Erythroblast (primary cell): ENCODE measurements around the gene FRMPD2.

Source experiments
- DNase-seq, 2 experiments: peaks; one replicate each; lab custom pipeline; 2025; lab: John Stamatoyannopoulos, UW
- GATA1 ChIP-seq: IDR thresholded peaks from 2 replicates; pipeline ENCODE4 v1.6.1; 2011; ENCODE audit warnings: low read depth, mild to moderate bottlenecking, control low read depth, low read length, moderate library complexity
- POLR2A ChIP-seq: IDR thresholded peaks from 2 replicates; pipeline ENCODE4 v1.6.1; 2011; ENCODE audit warnings: mild to moderate bottlenecking, low read length

FRMPD2 gene

DNA sequence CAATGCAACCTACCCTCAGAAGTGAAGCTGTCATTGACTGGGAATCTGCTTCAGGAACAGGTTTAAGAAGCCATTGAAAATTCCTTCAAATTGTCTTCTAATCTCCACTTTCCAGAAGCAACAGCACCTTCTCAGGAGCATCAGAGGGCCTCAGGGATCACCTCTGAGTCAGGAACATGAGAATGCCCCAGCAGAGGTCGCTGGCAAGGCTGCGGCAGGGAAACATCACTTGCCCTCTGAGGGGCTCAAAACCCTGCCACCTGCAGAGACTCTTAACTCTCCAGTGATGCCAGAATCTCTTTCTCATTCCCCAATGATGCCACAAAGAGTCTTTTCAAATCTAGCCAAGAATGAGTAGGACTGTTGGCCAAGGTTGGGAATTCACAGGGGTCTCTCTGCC, 26.1 kb upstream of the FRMPD2 start:
- DNase-seq: no peak
- no peak for TF ChIP-seq POLR2A
- TF ChIP-seq GATA1: no peak

DNA sequence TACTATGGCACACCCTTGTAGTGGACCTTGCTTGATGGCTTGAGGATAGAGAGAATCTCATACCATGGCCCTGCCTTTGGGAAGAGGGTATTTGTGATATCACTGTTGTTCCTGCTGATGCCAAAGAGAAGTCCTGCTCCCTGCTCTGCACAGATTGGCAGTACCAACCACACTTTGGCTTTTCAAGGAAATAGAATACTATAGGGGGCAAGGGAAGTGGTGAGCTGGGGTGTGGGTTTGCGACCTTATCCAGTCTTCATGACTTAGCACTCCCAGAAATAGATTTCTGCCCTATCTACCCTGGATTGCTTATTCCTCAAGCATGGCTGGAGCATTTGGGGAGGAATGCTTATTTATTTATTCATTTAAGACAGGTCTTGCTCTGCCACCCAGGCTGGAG, 25.2 kb upstream of the FRMPD2 start:
- DNase-seq: no peak
- TF ChIP-seq GATA1: no peak
- TF ChIP-seq POLR2A: no peak

DNA sequence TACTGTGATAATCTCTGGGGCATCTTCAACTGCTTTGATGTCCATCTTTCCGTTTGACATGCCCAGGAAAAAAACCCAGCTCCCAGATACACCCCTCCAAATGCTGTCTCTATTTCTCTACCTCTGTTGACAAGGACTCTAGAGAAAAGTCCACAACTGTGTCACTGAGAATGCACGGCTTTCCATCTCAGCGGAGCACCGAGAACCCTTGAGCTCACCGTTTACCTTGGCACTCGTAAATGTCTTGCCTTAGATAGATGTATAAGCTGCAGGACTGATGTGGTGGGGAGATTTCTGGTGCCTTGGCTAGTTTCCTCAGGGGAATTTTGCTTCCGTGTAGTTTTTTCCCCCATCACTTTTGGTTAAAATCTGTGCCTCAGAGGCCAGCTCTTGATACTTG, 24.6 kb upstream of the FRMPD2 start:
- no peak for TF ChIP-seq POLR2A
- TF ChIP-seq GATA1: no peak
- no peak for DNase-seq

DNA sequence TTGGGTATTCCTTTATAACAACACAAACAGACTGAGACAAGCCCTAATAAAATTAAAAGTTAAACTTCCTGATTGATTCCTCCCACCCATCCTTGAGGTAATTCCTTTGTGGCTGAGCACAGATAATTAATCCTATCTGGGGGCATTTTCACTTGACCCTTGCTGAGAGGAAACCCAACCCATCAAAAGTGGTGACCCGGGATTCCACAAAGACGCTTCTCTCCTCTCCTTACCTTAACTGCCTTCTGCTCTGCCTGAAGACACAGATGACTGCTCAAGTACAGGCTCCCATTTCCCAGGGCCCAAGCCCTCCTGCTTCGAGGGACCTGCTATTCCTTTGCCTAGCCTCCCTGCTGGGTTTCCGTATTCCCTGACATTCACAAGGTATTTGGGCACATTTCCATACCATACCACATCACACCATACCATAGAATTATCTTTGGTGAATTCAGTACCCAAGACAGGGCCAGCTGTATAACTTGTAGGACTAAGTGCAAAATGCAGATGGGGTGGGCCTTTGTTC, 22.1 kb upstream of the FRMPD2 start:
- DNase-seq: no peak
- no peak for TF ChIP-seq POLR2A
- no peak for TF ChIP-seq GATA1

DNA sequence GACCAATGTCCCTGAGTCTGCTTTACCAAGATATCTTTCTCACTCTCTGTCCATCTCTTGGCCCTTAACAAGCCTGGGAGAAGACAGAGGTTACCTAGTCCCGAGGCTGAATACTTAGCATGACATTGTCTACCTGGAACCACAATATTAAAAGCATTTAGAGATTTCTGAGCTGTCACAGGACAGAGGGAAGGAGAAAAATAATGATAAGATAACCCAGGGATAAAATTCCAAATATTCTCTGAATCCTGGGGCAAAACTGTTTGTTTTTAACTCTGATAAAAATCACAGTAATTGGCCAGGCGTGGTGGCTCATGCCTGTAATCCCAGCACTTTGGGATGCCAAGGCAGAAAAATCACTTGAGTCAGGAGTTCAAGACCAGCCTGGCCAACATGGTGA, 19.9 kb upstream of the FRMPD2 start:
- DNase-seq: no peak
- TF ChIP-seq POLR2A: no peak
- no peak for TF ChIP-seq GATA1

DNA sequence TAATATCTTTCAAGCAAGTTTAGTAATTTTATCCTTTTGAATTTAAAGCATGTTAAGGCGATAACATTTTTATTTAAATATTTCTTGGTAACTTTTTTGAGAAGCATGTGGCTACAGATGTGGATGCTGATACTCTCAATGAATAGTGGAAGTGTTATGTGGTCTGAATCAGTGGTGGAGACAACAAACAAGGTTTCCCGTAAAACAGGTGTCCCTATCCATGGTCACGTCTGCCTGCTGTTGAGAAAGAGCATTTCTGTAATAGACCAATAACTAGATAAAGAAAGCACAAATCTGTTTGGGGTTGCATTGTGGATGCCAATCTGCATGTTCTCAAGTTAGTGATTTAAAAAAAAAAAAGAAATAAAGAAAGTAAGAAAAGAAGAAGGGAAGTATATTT, 18.1 kb upstream of the FRMPD2 start:
- TF ChIP-seq POLR2A (no peak), GATA1 (no peak)
- DNase-seq: no peak

DNA sequence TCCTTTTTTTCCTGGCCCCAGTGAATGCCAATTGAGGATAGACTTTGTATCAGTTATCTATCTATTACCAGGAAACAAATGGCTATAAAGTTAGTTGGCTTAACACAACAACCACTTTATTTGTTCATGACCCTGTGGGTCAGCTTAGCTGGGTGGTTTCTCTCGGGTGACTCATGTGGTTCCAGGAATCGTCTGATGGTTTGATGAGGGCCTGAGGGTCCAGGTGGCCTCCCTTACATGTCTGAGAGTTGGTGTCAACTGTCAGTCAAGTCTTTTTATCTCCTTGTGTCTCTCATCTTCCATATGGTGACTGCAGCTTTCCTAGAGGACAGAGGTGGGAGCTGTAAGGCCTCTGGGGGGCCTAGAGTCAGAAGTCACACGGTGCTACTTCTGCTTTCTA, 16.7 kb upstream of the FRMPD2 start:
- no peak for DNase-seq
- TF ChIP-seq POLR2A (no peak), GATA1 (no peak)

DNA sequence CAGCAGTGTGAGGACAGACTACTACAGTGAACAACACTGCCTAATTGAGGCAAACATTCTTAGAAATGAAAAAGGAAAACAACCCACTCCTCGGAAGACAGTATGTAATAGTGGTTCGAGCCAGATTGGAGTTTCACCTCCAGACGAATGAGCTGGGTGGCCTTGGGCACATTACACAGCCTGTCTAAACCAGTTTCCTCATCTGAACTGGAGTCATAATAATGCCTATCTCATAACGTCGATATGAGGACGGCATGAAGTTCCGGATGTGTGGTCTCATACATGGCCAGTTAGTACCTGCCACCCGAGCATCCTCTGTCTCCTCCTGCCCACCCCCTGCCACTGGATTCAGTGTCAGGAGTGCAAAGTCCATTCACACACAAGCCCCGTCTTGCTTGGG, 15.8 kb upstream of the FRMPD2 start:
- no peak for DNase-seq
- TF ChIP-seq GATA1 (no peak), POLR2A (no peak)

DNA sequence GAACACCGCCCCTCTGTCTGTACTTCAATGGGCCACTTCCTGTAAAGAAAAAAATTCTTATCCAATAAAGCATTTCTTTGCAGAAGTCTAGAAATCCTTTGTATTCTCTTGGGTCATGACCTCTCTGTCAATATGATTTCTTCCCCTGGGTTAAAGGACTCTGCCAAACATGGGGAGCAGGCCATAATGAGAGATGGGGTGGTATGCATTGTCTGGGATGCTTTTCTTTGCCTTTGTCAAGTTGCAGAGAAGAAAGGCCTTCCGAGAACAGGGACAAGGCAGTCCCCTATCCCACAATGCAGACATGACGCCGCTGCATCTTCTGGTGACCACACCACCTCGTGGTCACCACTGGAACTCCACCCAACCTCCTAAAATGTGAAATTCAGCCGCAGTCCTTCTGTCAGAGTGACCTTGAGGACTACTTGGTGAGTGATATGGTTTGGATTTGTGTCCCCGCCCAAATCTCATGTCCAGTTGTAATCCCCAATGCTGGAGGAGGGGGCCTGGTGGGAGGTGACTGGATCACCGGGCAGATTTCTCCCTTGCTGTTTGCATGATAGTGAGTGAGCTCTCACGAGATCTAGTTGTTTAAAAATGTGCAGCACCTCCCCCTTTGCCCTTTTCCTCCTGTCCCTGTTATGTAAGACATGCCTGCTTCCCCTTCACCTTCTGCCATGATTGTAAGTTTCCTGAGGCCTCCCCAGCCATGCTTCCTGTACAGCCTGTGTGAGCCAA, 15.2 kb upstream of the FRMPD2 start:
- TF ChIP-seq GATA1: no peak
- peak; percentile 44 to 63 for DNase-seq

DNA sequence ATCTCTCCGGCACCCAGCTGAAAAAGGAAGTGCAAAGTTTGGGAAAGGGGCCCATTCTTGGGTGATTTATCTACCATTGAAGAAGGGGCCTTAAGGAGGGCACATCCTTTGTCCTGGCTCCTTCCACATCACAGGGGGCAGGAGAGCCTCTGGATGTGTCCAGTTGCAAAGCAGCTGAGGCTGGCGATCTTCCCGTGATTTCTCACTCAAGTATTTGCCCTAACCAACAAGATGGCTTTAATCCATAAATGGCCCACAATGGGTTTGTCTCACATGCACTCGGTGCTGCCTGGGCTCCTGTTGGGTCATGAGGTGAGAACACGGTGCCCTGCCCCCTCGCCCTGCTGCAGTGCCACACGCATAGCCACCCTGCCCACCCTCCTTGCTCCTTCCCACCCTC, 14.2 kb upstream of the FRMPD2 start:
- TF ChIP-seq GATA1 (no peak), POLR2A (no peak)
- no peak for DNase-seq

DNA sequence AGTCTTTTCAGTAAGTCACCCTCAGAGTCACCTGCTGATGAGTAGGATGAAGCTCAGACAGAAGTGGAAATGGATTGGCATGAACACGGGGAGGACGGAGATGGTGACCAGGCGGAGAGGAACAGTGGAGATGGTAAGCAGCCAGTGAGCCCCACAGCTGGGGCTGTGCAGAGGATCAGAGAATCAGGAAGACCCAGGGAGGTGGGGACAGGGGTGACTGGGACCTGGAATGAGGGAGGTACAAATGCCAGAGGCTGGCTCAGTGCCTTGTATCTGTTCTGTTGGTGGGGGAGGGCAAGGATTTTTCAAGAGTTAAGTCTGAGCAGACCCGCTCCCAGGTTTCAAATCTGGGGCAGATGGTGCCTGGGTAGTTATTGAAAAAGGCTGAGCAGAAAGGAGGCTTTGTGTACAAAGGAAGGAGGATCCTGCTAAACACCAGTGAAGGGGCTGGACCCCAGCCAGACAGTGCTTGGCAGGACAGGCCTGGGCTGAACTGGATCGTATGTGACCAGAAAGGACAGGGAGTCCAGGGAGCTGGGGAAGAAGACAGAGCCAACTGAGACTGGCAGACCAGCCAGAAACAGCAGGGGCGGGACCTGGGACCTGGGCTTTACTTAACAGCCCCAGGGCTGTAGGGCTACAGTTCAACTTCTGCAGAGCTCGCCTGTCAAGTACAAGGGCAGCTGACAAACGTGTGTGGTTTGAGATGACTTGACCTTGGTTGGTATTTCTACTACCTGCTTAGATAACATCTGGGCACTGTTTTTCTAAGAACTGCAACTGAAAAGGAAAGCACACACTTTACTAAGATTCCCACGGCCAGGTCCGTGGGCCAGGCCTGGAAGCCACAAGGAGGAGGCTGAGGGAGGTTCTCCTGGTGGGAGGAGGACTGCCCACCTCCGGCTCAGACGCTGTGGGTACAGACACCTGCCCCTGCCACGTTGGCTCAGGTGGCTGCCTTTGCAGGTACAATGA, 13.2 kb upstream of the FRMPD2 start:
- no peak for TF ChIP-seq GATA1
- no peak for TF ChIP-seq POLR2A
- no peak for DNase-seq

DNA sequence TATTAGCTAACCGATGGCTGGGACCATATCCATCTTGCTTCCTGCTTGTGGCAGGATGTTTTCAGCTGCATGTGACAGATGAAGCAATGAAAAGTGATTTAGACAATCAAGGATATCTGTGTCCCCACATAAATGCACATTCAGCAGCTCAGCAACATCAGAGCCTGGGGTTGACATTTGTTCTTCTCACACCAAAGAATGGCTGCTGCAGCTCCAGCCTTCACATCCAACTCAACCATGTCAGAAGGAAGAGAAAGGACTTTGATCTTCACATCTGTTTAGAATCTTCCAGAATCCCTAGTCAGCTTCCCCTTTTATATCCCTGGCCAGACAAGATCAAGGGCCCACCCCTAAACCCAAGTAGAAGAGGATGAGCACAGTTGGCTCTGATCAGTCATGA, 11.9 kb upstream of the FRMPD2 start:
- TF ChIP-seq GATA1: no peak
- no peak for TF ChIP-seq POLR2A
- no peak for DNase-seq

DNA sequence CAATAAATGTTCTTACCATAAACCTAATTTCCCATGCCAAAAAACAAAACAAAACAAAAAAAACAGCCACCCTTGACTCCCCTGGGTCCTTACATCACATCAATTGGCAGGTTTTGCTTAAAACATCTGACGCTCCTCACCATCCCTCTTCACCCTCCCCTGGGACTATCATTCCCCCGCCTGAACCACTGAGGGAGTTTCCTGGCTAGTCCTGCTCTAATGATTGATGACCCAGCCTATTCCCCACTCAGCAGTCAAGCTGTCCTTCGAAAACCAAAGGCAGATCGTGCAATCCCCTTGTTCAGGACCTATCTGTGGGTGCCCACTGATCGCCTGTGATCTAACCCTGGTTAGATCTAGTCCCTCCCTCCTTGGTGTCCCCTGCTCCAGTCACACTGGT, 11.2 kb upstream of the FRMPD2 start:
- DNase-seq: no peak
- TF ChIP-seq GATA1 (no peak), POLR2A (no peak)

DNA sequence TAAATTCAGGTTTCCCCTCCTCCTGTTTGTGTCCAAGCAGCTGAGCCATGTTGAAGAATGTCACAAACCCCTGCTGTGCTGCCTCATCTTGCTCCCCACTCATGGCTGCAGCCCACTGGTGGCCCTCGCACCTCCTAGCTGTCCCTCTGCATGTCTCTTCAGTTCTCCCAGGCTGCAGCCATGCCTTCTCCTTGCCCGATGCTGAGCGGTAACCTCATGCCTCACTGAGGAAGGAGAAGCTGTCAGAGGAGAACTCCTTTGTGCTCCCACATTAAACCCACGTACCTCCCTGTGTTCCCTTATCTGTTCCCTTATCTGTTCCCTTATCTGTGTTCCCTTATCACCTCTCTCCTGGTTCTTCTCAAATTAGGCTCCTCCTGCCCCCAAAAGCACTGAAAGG, 10.3 kb upstream of the FRMPD2 start:
- TF ChIP-seq GATA1 (no peak), POLR2A (no peak)

More for the DNA sequence above, 10.3 kb upstream of the FRMPD2 start:
- DNase-seq: no peak
